CD14-positive monocyte (primary cell): ENCODE measurements around the gene VDAC1. TPM values are rescaled to one million over a fixed set of nuclear protein-coding genes. Genes with fewer than 3 reads are reported as not detected.

Experiments used
- DNase-seq, 3 donors: peaks; one replicate each; pipeline ENCODE4 v3.0.0-alpha.2; 2011 to 2022
- H2AFZ ChIP-seq: 2 replicates; pipeline ENCODE4 v1.6.0; 2012; ENCODE audit warnings: mild to moderate bottlenecking, low read depth, low read length, inconsistent platforms; ENCODE audit not compliant: insufficient read depth, poor library complexity, severe bottlenecking
- H3K27ac ChIP-seq, 2 donors: 1 replicate in 1 of 2; 2 replicates in 1 of 2; pipeline ENCODE4 v1.5.1; 2012 to 2013; ENCODE audit warnings: low read length in 2 of 2, control low read depth in 1 of 2, inconsistent platforms in 1 of 2, low read depth in 1 of 2, mild to moderate bottlenecking in 1 of 2
- H3K27me3 ChIP-seq, 2 donors: one replicate each; pipeline versions ENCODE4 v1.6.0 to v1.6.1; 2011 to 2013; ENCODE audit warnings: low read length in 2 of 2; ENCODE audit not compliant: control insufficient read depth in 2 of 2, insufficient read depth in 2 of 2
- H3K36me3 ChIP-seq, 2 donors: replicated peaks in 1 of 2; 1 replicate in 1 of 2; 2 replicates in 1 of 2; pipeline versions ENCODE4 v1.5.1 to v1.6.1; 2012 to 2013; ENCODE audit warnings: low read length in 2 of 2, control low read depth in 1 of 2, inconsistent platforms in 1 of 2, mild to moderate bottlenecking in 1 of 2; ENCODE audit not compliant: insufficient read depth in 2 of 2, control insufficient read depth in 1 of 2
- H3K4me1 ChIP-seq, 2 donors: 1 replicate in 1 of 2; 2 replicates in 1 of 2; pipeline versions ENCODE4 v1.5.1 to v1.6.1; 2012 to 2013; ENCODE audit warnings: low read length in 2 of 2, control low read depth in 1 of 2, inconsistent platforms in 1 of 2, mild to moderate bottlenecking in 1 of 2, moderate library complexity in 1 of 2; ENCODE audit not compliant: insufficient read depth in 2 of 2, control insufficient read depth in 1 of 2
- H3K4me2 ChIP-seq: replicated peaks from 2 replicates; pipeline ENCODE3; 2012; ENCODE audit warnings: low read length, moderate library complexity, mild to moderate bottlenecking; ENCODE audit not compliant: poor library complexity, severe bottlenecking; ENCODE audit errors: extremely low read depth
- H3K4me3 ChIP-seq, 3 experiments: fragments of 200-600 bp in 1 of 3; sonication (generic) in 1 of 3; replicated peaks in 1 of 3; 1 replicate in 2 of 3; 2 replicates in 1 of 3; pipeline ENCODE4 v1.5.1; 2011 to 2013; ENCODE audit warnings: low read length in 3 of 3, mild to moderate bottlenecking in 3 of 3, control low read depth in 2 of 3, low read depth in 2 of 3, inconsistent platforms in 1 of 3, moderate library complexity in 1 of 3
- H3K79me2 ChIP-seq: 2 replicates; pipeline ENCODE4 v1.6.0; 2012; ENCODE audit warnings: mild to moderate bottlenecking, control low read depth, inconsistent platforms, low read length, moderate library complexity; ENCODE audit not compliant: insufficient read depth
- H3K9ac ChIP-seq: 2 replicates; pipeline ENCODE4 v1.6.0; 2017; ENCODE audit warnings: low read length, mild to moderate bottlenecking; ENCODE audit not compliant: insufficient read depth, poor library complexity, severe bottlenecking
- H3K9me3 ChIP-seq, 2 donors: replicated peaks in 1 of 2; 1 replicate in 1 of 2; 2 replicates in 1 of 2; pipeline versions ENCODE4 v1.5.1 to v1.6.1; 2012 to 2013; ENCODE audit warnings: low read length in 2 of 2, control low read depth in 1 of 2; ENCODE audit not compliant: control insufficient read depth in 1 of 2, insufficient read depth in 1 of 2
- H4K20me1 ChIP-seq: 2 replicates; pipeline ENCODE4 v1.6.0; 2012; ENCODE audit warnings: mild to moderate bottlenecking, low read length, control low read depth, moderate library complexity; ENCODE audit not compliant: insufficient read depth
- H3K27ac Mint-ChIP-seq, 7 donors: one replicate each; pipeline ENCODE4 v1.8.0; 2020; ENCODE audit warnings: mild to moderate bottlenecking in 7 of 7, mixed read lengths in 7 of 7, moderate library complexity in 6 of 7, inconsistent platforms in 2 of 7
- H3K27me3 Mint-ChIP-seq, 3 donors: one replicate each; pipeline ENCODE4 v1.8.0; 2021 to 2022; ENCODE audit warnings: low read depth in 3 of 3, mild to moderate bottlenecking in 3 of 3, mixed read lengths in 3 of 3, moderate library complexity in 3 of 3, inconsistent platforms in 1 of 3
- H3K36me3 Mint-ChIP-seq, 2 donors: one replicate each; pipeline ENCODE4 v1.8.0; 2020; ENCODE audit warnings: mixed read lengths in 2 of 2, inconsistent platforms in 1 of 2, mild to moderate bottlenecking in 1 of 2
- H3K4me1 Mint-ChIP-seq: one replicate; pipeline ENCODE4 v1.8.0; 2020; ENCODE audit warnings: mild to moderate bottlenecking, mixed read lengths
- H3K4me3 Mint-ChIP-seq, 2 donors: one replicate each; pipeline ENCODE4 v1.8.0; 2020; ENCODE audit warnings: mild to moderate bottlenecking in 2 of 2, mixed read lengths in 2 of 2, moderate library complexity in 1 of 2
- H3K9me3 Mint-ChIP-seq, 7 donors: one replicate each; pipeline ENCODE4 v1.8.0; 2020 to 2022; ENCODE audit warnings: mixed read lengths in 7 of 7, mild to moderate bottlenecking in 6 of 7, moderate library complexity in 6 of 7, inconsistent platforms in 2 of 7
- WGBS: methylation state at CpG from one replicate; pipeline ENCODE4 v1.1.5; 2013; ENCODE audit warnings: missing lambda C conversion rate; ENCODE audit not compliant: insufficient coverage; 5-methylcytosine and 5-hydroxymethylcytosine counted together
- intact Hi-C, 2 donors: fragments of 100-400 bp; cut with micrococcal nuclease; formaldehyde crosslinking; loops; one replicate each; pipeline versions ENCODE4 v1.15.0 to v1.15.1; 2023
- polyA plus RNA-seq, 3 donors: library from polyadenylated mRNA; depleted of rRNA in 1 of 3; unstranded in 2 of 3; stranded (reverse) in 1 of 3; fragments of 300-500 nt in 2 of 3; fragments of >200 nt in 1 of 3; fragmentation: Illumina TruSeq in 2 of 3; gene quantifications; 1 replicate in 2 of 3; 2 replicates in 1 of 3; pipeline ENCODE4 v1.2.3, GENCODE V29; 2012 to 2021
- TF ChIP-seq, protein P1 (sequence below): fragments of 200-600 bp; IDR thresholded peaks from one replicate; pipeline ENCODE4 v1.8.0; 2022; ENCODE audit warnings: antibody characterized with exemption, mild to moderate bottlenecking

Gene VDAC1
- polyA plus RNA-seq, 3 donors: 59.9 to 107 (median 84.4) TPM

DNA sequence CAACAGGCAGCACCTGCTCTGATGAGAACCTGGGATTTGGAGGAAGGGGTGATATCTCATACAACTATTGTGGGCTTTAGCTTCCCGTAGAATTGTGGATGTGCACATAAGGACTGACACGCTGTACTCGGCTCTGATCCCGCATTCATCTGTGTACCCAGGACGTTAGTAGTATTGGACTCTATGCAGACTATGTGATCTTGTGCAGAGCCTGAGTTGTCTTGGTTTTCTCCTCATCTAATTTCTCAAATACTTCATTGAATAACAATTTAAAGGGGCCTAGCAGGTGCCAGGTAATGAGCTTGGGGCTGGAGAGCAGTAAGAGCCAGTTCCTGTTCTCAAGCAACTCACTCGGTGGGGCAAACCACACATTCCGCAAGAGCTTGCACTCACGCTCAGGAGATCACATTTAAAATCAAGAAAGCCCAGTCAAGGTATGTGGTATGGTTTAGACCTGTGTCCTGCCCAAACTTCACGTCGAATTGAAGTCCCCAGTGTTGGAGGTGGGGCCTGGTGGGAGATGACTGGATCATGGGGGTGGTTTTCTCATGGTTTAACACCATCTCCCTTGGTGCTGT lies 51.1 kb downstream of the VDAC1 start:
- no peak for DNase-seq
- Mint-ChIP-seq H3K27ac (no peak overlapping the region), H3K4me3 (no peak overlapping the region), H3K4me1 (peaks cover 4% of the 10 kb centered on the region), H3K36me3 (peaks cover 26 to 40% of the 10 kb centered on the region in 2 donors), H3K27me3 (peaks cover 0 to 3% (median 2%) of the 10 kb centered on the region in 3 donors), H3K9me3 (peaks cover 0 to 4% (median 0%) of the 10 kb centered on the region in 7 donors)
- no peaks in the 10 kb centered on the region for H3K9me3 ChIP-seq
- 83% methylated on average over 3 of the region's 10 CpGs for WGBS
- H3K4me2 ChIP-seq: no peak overlapping the region
- TF ChIP-seq, protein P1, sequence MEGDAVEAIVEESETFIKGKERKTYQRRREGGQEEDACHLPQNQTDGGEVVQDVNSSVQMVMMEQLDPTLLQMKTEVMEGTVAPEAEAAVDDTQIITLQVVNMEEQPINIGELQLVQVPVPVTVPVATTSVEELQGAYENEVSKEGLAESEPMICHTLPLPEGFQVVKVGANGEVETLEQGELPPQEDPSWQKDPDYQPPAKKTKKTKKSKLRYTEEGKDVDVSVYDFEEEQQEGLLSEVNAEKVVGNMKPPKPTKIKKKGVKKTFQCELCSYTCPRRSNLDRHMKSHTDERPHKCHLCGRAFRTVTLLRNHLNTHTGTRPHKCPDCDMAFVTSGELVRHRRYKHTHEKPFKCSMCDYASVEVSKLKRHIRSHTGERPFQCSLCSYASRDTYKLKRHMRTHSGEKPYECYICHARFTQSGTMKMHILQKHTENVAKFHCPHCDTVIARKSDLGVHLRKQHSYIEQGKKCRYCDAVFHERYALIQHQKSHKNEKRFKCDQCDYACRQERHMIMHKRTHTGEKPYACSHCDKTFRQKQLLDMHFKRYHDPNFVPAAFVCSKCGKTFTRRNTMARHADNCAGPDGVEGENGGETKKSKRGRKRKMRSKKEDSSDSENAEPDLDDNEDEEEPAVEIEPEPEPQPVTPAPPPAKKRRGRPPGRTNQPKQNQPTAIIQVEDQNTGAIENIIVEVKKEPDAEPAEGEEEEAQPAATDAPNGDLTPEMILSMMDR: no peak
- no peak overlapping the region for H2AFZ ChIP-seq
- no peak overlapping the region for H3K27ac ChIP-seq
- H3K36me3 ChIP-seq: peaks cover 23 to 43% of the 10 kb centered on the region in 2 donors
- intact Hi-C loops: no loop called here
- H3K4me1 ChIP-seq: no peaks in the 10 kb centered on the region
- no peaks in the 10 kb centered on the region for H4K20me1 ChIP-seq
- H3K9ac ChIP-seq: no peak overlapping the region
- H3K79me2 ChIP-seq: no peaks in the 10 kb centered on the region
- H3K4me3 ChIP-seq: no peak overlapping the region
- H3K27me3 ChIP-seq: no peaks in the 10 kb centered on the region

DNA sequence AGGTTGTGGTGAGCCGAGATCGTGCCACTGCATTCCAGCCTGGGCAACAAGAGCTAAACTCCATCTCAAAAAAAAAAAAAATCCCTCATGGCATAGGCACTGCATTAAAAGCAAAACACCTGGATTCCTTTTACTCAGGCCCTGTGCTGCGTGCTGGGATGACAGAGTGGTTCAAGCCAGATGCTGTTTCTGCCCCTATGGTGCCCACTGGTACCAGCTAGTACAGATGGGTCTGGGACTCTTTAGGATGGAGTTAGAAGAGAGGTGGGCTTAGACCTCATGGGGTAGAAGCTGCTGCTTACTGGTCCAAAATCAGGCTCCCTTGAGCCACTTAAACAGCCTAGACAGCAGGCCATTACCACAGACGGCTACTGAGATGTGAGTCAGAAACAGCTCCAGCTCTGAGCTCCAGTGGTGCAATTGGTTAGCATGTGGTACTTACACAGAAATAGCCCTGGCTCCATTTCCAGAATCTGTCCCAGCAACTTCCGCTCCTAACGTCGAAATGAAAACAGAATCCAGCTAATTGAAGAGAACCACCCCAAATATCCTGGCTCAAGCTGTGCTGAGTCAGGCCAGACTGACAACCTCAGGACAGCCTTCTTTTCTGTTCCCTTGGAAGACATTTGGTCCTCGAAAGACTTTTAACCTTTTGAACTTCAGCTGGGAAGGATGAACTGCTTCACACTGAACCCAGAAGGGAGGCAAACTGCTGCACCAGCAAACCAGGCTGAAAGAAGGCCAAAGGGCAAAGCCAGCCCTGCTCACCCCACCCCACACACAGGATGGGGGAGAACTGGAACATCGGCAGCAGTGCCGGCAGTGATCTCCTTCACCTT lies 51.8 kb downstream of the VDAC1 start:
- H3K27ac ChIP-seq: no peak overlapping the region
- no peak for DNase-seq
- H3K4me3 Mint-ChIP-seq: no peak overlapping the region
- peaks cover 22 to 36% of the 10 kb centered on the region in 2 donors for H3K36me3 ChIP-seq
- WGBS: 88% methylated on average over 3 of the region's 10 CpGs
- H3K9me3 ChIP-seq: no peaks in the 10 kb centered on the region
- H3K9me3 Mint-ChIP-seq: peaks cover 0 to 4% (median 0%) of the 10 kb centered on the region in 7 donors
- no peak overlapping the region for H3K9ac ChIP-seq
- peaks cover 2 to 3% (median 2%) of the 10 kb centered on the region in 3 donors for H3K27me3 Mint-ChIP-seq
- no peaks in the 10 kb centered on the region for H3K79me2 ChIP-seq
- H3K4me3 ChIP-seq: no peak overlapping the region
- no peak overlapping the region for H2AFZ ChIP-seq
- H3K27me3 ChIP-seq: no peaks in the 10 kb centered on the region
- H3K36me3 Mint-ChIP-seq: peaks cover 26 to 33% of the 10 kb centered on the region in 2 donors
- intact Hi-C loops: no loop called here
- TF ChIP-seq, protein P1: no peak
- peaks cover 4% of the 10 kb centered on the region for H3K4me1 Mint-ChIP-seq
- H3K4me2 ChIP-seq: no peak overlapping the region
- H3K4me1 ChIP-seq: no peaks in the 10 kb centered on the region
- no peaks in the 10 kb centered on the region for H4K20me1 ChIP-seq
- peak overlapping the region in 1 of 7 donors; percentile 13 for H3K27ac Mint-ChIP-seq
